HG02884 (cell line): ENCODE results near the gene PDE9A.
"Not testable (repeated sequence)": the region's sequence is repeated elsewhere in the genome, so short reads cannot be mapped to it uniquely, and the experiment has no call there.

ENCODE experiments used
- ATAC-seq: cut with Tn5 transposase; IDR thresholded peaks from one replicate; pipeline ENCODE4 v1.9.1; 2021; ENCODE audit warnings: mild to moderate bottlenecking, moderate library complexity; ENCODE audit not compliant: unreplicated experiment

PDE9A gene

GRCh38 chr21:42704861-42705260 lies 51.4 kb downstream of the PDE9A start:
- no peak for ATAC-seq

DNA sequence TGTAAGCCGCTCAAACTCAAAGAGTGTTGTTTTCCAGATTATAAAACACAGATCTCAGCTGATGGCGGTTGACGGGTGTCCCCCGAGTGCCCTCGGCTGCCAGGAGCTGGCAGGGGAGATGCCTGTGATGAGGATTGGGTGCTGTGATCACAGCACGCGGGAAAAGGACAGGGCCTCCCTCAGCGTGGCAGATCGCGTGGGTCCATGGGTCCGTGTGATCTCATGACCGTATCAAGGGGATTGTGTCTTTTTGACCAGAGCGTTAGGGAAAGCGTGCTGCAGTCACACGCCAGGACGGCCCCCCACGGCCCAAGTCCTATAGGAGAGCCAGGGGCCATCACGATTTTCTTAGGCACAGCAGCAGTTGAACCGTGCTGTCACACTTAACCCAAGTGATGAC lies 51.9 kb downstream of the PDE9A start:
- no peak for ATAC-seq

DNA sequence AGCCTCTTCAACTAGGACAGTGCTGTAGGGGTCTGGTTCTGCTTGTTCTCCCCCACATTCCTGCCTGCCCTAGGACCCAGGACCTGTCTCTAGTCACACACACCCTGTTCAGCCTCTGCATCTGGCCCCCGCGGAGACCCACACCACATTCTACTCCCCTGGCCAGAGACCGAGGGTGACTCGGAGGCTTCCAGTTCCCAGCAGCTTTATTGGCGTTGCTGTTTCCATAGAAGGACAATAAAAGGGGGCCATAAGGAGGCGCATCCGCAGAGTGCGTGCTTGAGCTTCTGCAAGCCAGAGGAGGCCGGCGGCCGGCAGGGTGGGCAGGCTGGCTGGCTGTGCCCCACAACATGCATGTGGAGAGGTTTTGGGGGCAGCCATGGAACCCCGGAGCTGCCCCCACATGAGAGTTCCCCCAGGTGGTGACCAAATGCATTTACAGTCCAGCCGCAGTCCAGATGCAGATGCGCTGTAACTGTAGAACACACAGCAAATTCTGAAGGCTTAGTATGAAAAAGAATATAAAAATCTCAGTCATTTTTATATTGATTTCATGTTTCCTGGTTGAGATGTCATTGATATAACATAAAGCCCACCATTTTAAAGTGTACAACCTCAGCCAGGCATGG lies 52.4 kb downstream of the PDE9A start:
- ATAC-seq, result no peak

- no peak for ATAC-seq
These were observed 53.3 kb downstream of the PDE9A start for GRCh38 chr21:42706765-42707164.

DNA sequence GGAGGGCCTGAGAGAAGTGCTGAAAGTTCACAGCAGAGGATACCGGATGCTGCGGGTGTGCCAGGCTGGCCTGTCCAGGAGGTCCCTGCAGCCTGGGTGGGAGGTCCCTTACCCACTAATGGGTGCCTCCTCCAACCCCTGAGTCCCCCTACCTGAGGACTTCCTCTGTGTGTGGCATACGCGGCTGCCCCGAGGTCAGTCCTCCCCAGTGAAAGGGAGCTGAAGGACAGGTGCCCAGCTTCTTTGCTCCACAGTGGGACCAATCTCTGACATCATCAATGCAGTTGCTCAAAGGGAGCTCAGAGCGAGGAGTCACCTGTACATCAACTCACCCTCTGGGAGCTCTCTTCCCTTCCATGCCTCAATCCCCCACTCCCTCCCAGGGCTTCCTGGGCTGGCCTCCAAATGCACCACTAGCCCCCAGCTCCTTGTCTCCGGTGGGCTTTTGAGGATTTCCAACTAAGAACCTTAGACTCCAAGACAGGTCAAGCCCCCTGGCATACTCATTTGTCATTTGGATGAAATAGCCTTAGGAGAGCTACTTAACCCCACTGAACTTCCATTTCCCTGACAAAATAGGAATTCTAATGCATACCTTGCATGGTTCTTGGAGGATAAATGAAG lies 53.9 kb downstream of the PDE9A start:
- no peak for ATAC-seq

- ATAC-seq, result no peak
These were observed 54.7 kb downstream of the PDE9A start for GRCh38 chr21:42708107-42708506.

DNA sequence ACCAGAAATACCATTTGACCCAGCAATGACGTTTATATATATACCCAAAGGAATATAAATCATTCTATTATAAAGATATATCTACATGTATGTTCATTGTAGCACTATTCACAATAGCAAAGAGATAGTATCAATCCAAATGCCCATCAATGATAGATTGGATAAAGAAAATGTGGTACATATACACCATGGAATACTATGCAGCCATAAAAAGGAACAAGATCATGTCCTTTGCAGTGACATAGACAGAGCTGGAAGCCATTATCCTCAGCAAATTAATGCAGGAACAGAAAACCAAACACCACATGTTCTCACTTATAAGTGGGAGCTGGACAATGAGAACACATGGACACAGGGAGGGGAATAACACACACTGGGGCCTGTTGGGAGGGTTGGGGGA lies 55.5 kb downstream of the PDE9A start:
- ATAC-seq, result not testable (repeated sequence)

DNA sequence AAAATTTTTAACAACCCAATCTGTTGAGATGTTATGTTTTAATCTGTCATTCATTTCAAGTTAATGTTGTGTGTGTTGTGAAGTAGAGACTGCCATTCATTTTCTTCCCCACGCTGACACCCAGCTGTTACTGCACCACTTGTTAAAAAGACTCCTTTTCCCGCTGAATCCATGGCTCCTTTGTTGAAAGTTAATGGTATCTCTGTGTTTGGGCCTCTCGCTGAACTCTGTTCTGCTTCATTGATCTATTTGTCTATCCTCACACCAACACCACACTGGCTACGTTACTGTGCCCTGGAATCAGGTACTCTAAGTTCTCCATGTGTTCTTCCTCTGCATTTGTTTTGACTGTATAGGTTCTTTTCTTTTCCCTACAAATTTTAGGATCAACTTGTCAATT lies 58.2 kb downstream of the PDE9A start:
- no peak for ATAC-seq

GRCh38 chr21:42715427-42715826 lies 62.0 kb downstream of the PDE9A start:
- not testable (repeated sequence) for ATAC-seq

GRCh38 chr21:42716074-42716473 lies 62.7 kb downstream of the PDE9A start:
- no peak for ATAC-seq

- not testable (repeated sequence) for ATAC-seq
These were observed 67.1 kb downstream of the PDE9A start for GRCh38 chr21:42720484-42720883.

- no peak for ATAC-seq
These were observed 68.0 kb downstream of the PDE9A start for GRCh38 chr21:42721341-42721824.

GRCh38 chr21:42722153-42722552 lies 68.7 kb downstream of the PDE9A start:
- ATAC-seq, result no peak

GRCh38 chr21:42722808-42723473 lies 69.5 kb downstream of the PDE9A start:
- no peak for ATAC-seq

GRCh38 chr21:42724226-42724920 lies 71.0 kb downstream of the PDE9A start:
- ATAC-seq, result no peak

DNA sequence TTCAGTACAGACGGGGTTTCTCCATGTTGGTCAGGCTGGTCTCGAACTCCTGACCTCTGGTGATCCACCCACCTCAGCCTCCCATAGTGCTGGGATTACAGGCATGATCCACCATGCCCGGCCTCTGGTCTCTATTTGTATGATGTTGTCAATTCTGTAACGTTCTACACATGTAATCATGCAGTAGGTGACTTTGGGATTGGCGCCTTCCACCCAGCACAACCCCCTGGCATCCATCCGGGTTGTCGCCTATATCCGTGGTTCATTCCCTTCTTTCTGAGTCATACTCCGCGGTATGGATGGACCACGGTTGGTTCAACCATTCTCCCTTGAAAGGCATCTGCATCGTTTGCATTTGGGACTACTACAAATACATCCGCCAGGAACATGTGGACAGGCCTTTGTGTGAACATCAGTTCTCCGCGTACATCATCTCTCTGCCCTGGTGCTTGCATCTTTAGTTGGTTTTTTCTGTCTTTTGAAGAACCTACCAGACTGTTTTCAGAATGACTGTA lies 72.1 kb downstream of the PDE9A start:
- ATAC-seq, result no peak

- no peak for ATAC-seq
These were observed 78.0 kb downstream of the PDE9A start for GRCh38 chr21:42731264-42732032.

GRCh38 chr21:42732033-42732410 lies 78.6 kb downstream of the PDE9A start:
- no peak for ATAC-seq

DNA sequence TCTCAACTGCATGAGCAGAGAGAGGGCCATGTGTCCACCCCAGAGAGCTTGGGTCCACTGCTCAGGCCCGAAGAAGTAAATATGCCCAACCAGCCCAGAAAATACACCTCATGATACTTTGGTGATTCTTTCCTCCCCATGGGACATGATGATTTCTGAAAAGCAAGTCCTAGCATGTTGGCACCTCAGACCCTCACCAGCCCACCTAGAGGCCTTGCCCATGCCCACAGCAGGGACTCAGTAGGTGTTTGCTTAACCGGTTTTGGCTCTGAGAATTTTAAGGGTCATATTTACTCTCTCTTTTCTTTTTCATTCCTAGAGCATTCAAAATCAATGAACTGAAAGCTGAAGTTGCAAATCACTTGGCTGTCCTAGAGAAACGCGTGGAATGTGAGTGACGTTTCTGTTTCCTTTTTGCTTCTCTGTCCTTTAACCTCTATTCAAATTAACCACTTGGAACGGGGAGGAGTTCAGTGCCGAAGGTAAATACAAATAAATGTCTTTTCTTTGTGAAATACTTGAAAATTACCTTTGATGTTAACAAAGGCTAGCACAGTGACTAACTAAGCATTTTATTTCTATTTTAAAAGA lies 79.7 kb downstream of the PDE9A start:
- ATAC-seq, result no peak

DNA sequence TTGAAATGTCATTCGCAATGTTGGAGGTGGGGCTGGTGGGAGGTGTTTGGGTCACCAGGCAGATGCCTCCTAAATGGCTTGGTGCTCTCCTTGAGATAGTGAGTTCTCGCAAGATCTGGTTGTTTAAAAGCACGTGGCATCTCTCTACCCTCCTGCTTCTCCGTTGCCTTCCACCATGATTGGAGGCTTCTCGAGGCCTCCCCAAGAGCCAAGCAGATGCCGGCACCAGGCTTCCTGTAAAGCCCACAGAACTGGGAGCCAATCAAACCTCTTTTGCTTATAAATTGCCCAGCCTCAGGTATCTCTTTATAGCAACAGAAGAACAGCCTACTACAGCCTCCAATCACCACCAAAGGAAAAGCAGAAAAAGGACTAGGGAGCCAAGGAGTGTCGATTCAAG lies 80.5 kb downstream of the PDE9A start:
- ATAC-seq, result no peak
